ENCODE measurements around the gene GTF2F2. TPM values are rescaled to one million over a fixed set of nuclear protein-coding genes. Genes with fewer than 3 reads are reported as not detected.

The GTF2F2 gene
- total RNA-seq, 1 donor from 2014 or later = 6.4 TPM

- H3K27me3 ChIP-seq = no peaks in the 10 kb centered on the region
- H3K4me1 ChIP-seq = peaks cover 0 to 12% of the 10 kb centered on the region in 2 donors
- H3K36me3 ChIP-seq = no peaks in the 10 kb centered on the region
- no peak for DNase-seq (ENCODE audit: low spot score in 2 of 2)
- H3K9me3 ChIP-seq = no peaks in the 10 kb centered on the region
- no peak overlapping the region for H3K27ac ChIP-seq
- no peak for TF ChIP-seq CTCF (IDR thresholded peaks at IDR 0.05)
- H3K4me3 ChIP-seq = no peak overlapping the region
- intact Hi-C loops (cut with DNase I) = no loop called here
These were observed 79.4 kb downstream of the GTF2F2 start for GRCh38 chr13:45199711-45200110.

- no peaks in the 10 kb centered on the region for H3K9me3 ChIP-seq
- H3K4me3 ChIP-seq = no peak within 1 kb of the TSS
- H3K27ac ChIP-seq = no peak within 1 kb of the TSS
- DNase-seq (ENCODE audit: low spot score in 2 of 2) = no peak
- TF ChIP-seq CTCF (IDR thresholded peaks at IDR 0.05) = no peak
- H3K27me3 ChIP-seq = no peaks in the 10 kb centered on the region
- H3K4me1 ChIP-seq = peaks cover 0 to 9% of the 10 kb centered on the region in 2 donors
- intact Hi-C loops (cut with DNase I) = no loop called here
- no peaks in the 10 kb centered on the region for H3K36me3 ChIP-seq
These were observed 80.5 kb downstream of the GTF2F2 start, which contains the start of gene KCTD4 for GRCh38 chr13:45200701-45201232. TSS of gene KCTD4 (minus strand) at chr13:45201045. CDS start at chr13:45194567, 6,478 bp downstream.

GRCh38 chr13:45205124-45205523 is 84.8 kb downstream of the GTF2F2 start:
- intact Hi-C loops (cut with DNase I) = no loop called here
- no peak overlapping the region for H3K27ac ChIP-seq
- H3K4me3 ChIP-seq = no peak overlapping the region
- no peaks in the 10 kb centered on the region for H3K27me3 ChIP-seq
- no peaks in the 10 kb centered on the region for H3K9me3 ChIP-seq
- TF ChIP-seq CTCF (IDR thresholded peaks at IDR 0.05) = no peak
- DNase-seq (ENCODE audit: low spot score in 2 of 2) = no peak
- H3K36me3 ChIP-seq = no peaks in the 10 kb centered on the region
- peaks cover 5 to 17% of the 10 kb centered on the region in 2 donors for H3K4me1 ChIP-seq

GRCh38 chr13:45206340-45206739 is 86.0 kb downstream of the GTF2F2 start:
- TF ChIP-seq CTCF (IDR thresholded peaks at IDR 0.05) = no peak
- intact Hi-C loops (cut with DNase I) = no loop called here
- H3K27ac ChIP-seq = peak overlapping the region; percentile 71 to 79
- H3K4me1 ChIP-seq = peaks cover 5 to 17% of the 10 kb centered on the region in 2 donors
- H3K9me3 ChIP-seq = no peaks in the 10 kb centered on the region
- no peak overlapping the region for H3K4me3 ChIP-seq
- no peaks in the 10 kb centered on the region for H3K36me3 ChIP-seq
- no peak for DNase-seq (ENCODE audit: low spot score in 2 of 2)
- H3K27me3 ChIP-seq = no peaks in the 10 kb centered on the region

GRCh38 chr13:45207319-45207718 is 87.0 kb downstream of the GTF2F2 start:
- peaks cover 5 to 17% of the 10 kb centered on the region in 2 donors for H3K4me1 ChIP-seq
- TF ChIP-seq CTCF (IDR thresholded peaks at IDR 0.05) = no peak
- no peak for DNase-seq (ENCODE audit: low spot score in 2 of 2)
- intact Hi-C loops (cut with DNase I) = no loop called here
- H3K36me3 ChIP-seq = no peaks in the 10 kb centered on the region
- no peaks in the 10 kb centered on the region for H3K9me3 ChIP-seq
- peak overlapping the region; percentile 71 to 79 for H3K27ac ChIP-seq
- H3K27me3 ChIP-seq = no peaks in the 10 kb centered on the region
- peak overlapping the region in 1 of 2 donors; percentile 18 for H3K4me3 ChIP-seq

GRCh38 chr13:45208132-45208531 is 87.8 kb downstream of the GTF2F2 start:
- Histone ChIP-seq H3K4me1 (peaks cover 5 to 17% of the 10 kb centered on the region in 2 donors), H3K27me3 (no peaks in the 10 kb centered on the region), H3K4me3 (no peak overlapping the region), H3K9me3 (no peaks in the 10 kb centered on the region), H3K27ac (peak overlapping the region; percentile 71 to 79), H3K36me3 (no peaks in the 10 kb centered on the region)
- no peak for TF ChIP-seq CTCF (IDR thresholded peaks at IDR 0.05)
- no peak for DNase-seq (ENCODE audit: low spot score in 2 of 2)
- intact Hi-C loops (cut with DNase I) = no loop called here

Measured in ascending aorta (tissue), 2 donors.